Measurements from ENCODE around the gene GAR1.
A peak's percentile ranks its signal among the peaks of the same experiment; 100 is the strongest.
"Not testable (repeated sequence)": the region's sequence is repeated elsewhere in the genome, so short reads cannot be mapped to it uniquely, and the experiment has no call there.

The GAR1 gene

DNA sequence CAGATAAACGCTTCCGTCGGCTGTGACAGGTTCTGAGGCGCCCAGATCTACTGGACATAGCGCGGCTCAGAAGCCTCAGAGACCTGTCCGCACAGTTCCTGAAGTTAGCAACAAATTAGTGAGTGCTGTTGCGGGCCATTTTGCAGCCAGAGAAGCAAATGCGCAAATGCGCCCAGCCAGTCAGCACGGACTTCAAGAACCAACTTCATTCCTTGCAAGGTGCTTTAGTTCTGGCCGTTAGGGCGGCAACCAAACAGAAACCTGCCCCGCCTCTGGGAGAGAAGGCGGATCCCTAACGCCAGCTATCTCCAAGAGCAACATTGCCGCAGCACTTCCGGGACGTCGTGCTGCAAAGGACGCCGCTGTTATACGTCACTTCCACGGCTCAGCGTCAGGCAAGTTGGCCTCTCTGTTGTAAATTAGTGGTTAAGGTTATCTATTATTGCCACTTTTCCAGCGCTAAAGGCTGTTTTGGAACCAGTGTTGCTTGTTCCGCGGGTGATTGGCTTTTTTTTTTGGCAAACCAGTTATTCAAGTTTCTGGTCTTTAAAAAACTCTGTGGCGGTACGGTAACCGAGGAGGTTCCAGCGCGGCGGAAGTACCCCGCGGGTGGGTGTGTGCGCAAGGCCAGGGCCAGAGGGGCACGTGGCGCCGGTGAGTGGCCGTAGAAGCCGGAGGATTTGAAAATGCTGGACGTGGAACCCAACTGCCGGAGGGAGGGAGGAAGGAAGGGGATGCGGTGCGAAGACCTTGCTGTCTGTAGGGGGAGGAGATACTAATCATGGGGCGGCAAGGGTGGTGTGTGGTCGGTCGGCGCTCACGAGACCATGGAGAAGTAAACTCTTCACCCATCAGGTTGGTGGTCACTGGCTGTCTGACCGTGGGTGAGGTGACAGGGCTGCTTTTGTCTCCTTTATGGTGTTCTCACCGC lies at the start of gene GAR1:
GAR1 (plus strand) TSS at position 612 of the 931 bp plus-strand sequence. CDS start 403 bp downstream, outside the sequence.
- Mint-ChIP-seq H3K27me3 (no peaks in the 10 kb centered on the region), H3K4me3 (peak within 1 kb of the TSS; percentile 99), H3K4me1 (ENCODE audit: low read depth) (peaks cover 45% of the 10 kb centered on the region), H3K9me3 (ENCODE audit: low read depth) (no peaks in the 10 kb centered on the region), H3K27ac (peak within 1 kb of the TSS; percentile 99), H3K36me3 (peaks cover 18% of the 10 kb centered on the region)

- H3K9me3 Mint-ChIP-seq (ENCODE audit: low read depth); H3K27me3 Mint-ChIP-seq; H3K4me1 Mint-ChIP-seq (ENCODE audit: low read depth); H3K36me3 Mint-ChIP-seq; H3K27ac Mint-ChIP-seq; H3K4me3 Mint-ChIP-seq: not testable (repeated sequence)
These were observed 33.5 kb upstream of the GAR1 start for GRCh38 chr4:109782092-109782491.

GRCh38 chr4:109786846-109787245 lies 28.7 kb upstream of the GAR1 start:
- no peaks in the 10 kb centered on the region for H3K4me1 Mint-ChIP-seq (ENCODE audit: low read depth)
- no peaks in the 10 kb centered on the region for H3K27me3 Mint-ChIP-seq
- no peak overlapping the region for H3K4me3 Mint-ChIP-seq
- H3K9me3 Mint-ChIP-seq (ENCODE audit: low read depth), result peaks cover 11% of the 10 kb centered on the region
- H3K36me3 Mint-ChIP-seq, result no peaks in the 10 kb centered on the region
- no peak overlapping the region for H3K27ac Mint-ChIP-seq

GRCh38 chr4:109787807-109788206 lies 27.8 kb upstream of the GAR1 start:
- Mint-ChIP-seq H3K4me1 (ENCODE audit: low read depth) (no peaks in the 10 kb centered on the region), H3K9me3 (ENCODE audit: low read depth) (peaks cover 11% of the 10 kb centered on the region), H3K36me3 (no peaks in the 10 kb centered on the region), H3K4me3 (no peak overlapping the region), H3K27me3 (no peaks in the 10 kb centered on the region), H3K27ac (no peak overlapping the region)

DNA sequence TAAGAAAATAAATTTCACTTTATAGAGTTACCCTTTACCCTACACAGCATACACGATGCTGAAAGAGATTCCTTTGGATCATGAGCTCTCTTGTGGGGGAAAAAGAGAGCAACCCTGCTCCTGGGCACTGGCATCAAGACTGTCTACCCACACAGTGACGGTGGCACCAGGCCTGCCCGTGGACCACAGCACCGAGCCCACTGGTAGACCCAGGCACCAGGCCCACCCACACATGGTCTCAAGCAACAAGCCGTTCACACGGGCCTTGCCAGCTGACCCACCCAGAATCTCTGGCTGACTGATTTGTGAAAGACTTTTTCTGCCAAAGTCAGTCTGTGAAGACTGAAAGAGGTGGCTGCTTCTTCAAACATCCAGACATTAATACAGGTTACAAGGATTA lies 20.5 kb upstream of the GAR1 start:
- Mint-ChIP-seq H3K9me3 (ENCODE audit: low read depth) (peaks cover 15% of the 10 kb centered on the region), H3K4me3 (no peak overlapping the region), H3K27me3 (peaks cover 4% of the 10 kb centered on the region), H3K27ac (no peak overlapping the region), H3K4me1 (ENCODE audit: low read depth) (no peaks in the 10 kb centered on the region), H3K36me3 (peaks cover 9% of the 10 kb centered on the region)

- no peak overlapping the region for H3K4me3 Mint-ChIP-seq
- H3K27me3 Mint-ChIP-seq, result peaks cover 3% of the 10 kb centered on the region
- H3K9me3 Mint-ChIP-seq (ENCODE audit: low read depth), result peaks cover 10% of the 10 kb centered on the region
- H3K27ac Mint-ChIP-seq, result no peak overlapping the region
- H3K36me3 Mint-ChIP-seq, result peaks cover 5% of the 10 kb centered on the region
- no peaks in the 10 kb centered on the region for H3K4me1 Mint-ChIP-seq (ENCODE audit: low read depth)
These were observed 16.7 kb upstream of the GAR1 start for GRCh38 chr4:109798866-109799265.

DNA sequence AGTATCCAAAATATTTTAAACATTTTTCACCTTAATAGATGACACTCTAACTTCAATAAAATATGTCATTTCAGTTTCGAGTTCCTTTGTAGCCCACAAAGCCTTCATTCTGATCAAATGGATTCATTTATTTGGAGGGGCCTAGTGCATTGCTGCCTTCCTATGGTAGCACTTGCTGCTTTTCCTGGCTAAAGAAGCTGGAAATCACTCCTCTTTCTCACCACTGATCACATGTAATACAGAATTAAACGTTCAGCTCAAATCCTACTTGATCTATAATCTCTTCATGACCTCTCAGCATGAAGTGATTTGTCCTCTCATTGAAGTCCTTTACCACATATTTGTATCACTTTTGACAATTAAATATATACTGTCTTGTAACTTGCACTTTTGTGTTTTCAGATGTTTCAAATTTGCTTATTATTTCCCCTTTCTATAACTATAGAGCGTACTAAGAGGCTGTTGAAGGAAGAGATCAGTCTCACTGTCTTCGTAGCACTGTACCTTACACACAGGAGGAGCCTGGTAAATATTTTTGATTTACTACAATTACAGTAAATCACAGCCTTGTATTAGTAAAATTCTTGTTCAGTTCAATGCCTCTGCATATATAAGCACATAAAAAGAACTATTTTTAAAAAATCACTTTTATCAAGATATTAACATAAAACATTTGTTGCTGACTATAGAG lies 14.3 kb upstream of the GAR1 start:
- no peak overlapping the region for H3K4me3 Mint-ChIP-seq
- H3K9me3 Mint-ChIP-seq (ENCODE audit: low read depth), result no peaks in the 10 kb centered on the region
- H3K27me3 Mint-ChIP-seq, result no peaks in the 10 kb centered on the region
- H3K27ac Mint-ChIP-seq, result no peak overlapping the region
- no peaks in the 10 kb centered on the region for H3K36me3 Mint-ChIP-seq
- H3K4me1 Mint-ChIP-seq (ENCODE audit: low read depth), result no peaks in the 10 kb centered on the region

GRCh38 chr4:109801895-109802319 lies 13.7 kb upstream of the GAR1 start, which contains the start of gene CFI:
CFI (minus strand) TSS chr4:109801999; CDS start chr4:109801971, 28 bp downstream.
- H3K27me3 Mint-ChIP-seq, result no peaks in the 10 kb centered on the region
- no peak within 1 kb of the TSS for H3K27ac Mint-ChIP-seq
- no peaks in the 10 kb centered on the region for H3K4me1 Mint-ChIP-seq (ENCODE audit: low read depth)
- H3K36me3 Mint-ChIP-seq, result no peaks in the 10 kb centered on the region
- no peak within 1 kb of the TSS for H3K4me3 Mint-ChIP-seq
- H3K9me3 Mint-ChIP-seq (ENCODE audit: low read depth), result no peaks in the 10 kb centered on the region

DNA sequence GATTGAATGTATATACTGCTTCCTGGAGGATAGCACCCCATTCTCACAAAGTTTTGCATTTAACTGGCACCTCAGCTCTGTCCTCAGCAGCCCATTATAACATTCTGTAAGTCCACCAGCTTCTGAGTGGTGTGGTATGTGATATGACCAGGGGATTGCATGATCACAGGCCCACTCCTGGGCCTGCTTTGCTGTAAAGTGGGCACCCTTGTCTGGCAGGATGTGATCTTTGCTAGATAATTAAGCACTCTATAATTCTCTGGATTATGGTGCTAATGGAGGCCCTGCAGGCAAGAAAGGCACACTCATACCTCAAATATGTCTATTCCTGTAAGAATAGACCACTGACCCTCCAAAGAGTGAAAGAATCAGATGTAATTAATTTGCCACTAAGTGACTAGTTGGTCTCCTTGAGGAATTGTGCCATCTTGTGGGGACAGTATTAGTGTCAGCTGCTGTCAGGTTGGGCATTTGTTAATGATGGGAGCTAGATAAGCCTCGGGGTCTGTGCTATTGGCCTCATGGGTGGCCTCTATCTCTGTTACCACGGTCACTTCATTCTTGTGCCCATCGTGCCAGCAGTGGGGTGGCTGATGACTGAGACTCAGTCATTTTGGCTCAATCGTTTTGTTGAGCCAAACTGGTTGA lies 11.5 kb upstream of the GAR1 start:
- no peaks in the 10 kb centered on the region for H3K9me3 Mint-ChIP-seq (ENCODE audit: low read depth)
- H3K4me3 Mint-ChIP-seq, result no peak overlapping the region
- H3K4me1 Mint-ChIP-seq (ENCODE audit: low read depth), result no peaks in the 10 kb centered on the region
- no peak overlapping the region for H3K27ac Mint-ChIP-seq
- no peaks in the 10 kb centered on the region for H3K27me3 Mint-ChIP-seq
- H3K36me3 Mint-ChIP-seq, result no peaks in the 10 kb centered on the region

GRCh38 chr4:109809655-109810054 lies 5.9 kb upstream of the GAR1 start:
- Mint-ChIP-seq H3K27me3 (no peaks in the 10 kb centered on the region), H3K4me3 (no peak overlapping the region), H3K36me3 (no peaks in the 10 kb centered on the region), H3K4me1 (ENCODE audit: low read depth) (peaks cover 2% of the 10 kb centered on the region), H3K9me3 (ENCODE audit: low read depth) (no peaks in the 10 kb centered on the region), H3K27ac (no peak overlapping the region)

DNA sequence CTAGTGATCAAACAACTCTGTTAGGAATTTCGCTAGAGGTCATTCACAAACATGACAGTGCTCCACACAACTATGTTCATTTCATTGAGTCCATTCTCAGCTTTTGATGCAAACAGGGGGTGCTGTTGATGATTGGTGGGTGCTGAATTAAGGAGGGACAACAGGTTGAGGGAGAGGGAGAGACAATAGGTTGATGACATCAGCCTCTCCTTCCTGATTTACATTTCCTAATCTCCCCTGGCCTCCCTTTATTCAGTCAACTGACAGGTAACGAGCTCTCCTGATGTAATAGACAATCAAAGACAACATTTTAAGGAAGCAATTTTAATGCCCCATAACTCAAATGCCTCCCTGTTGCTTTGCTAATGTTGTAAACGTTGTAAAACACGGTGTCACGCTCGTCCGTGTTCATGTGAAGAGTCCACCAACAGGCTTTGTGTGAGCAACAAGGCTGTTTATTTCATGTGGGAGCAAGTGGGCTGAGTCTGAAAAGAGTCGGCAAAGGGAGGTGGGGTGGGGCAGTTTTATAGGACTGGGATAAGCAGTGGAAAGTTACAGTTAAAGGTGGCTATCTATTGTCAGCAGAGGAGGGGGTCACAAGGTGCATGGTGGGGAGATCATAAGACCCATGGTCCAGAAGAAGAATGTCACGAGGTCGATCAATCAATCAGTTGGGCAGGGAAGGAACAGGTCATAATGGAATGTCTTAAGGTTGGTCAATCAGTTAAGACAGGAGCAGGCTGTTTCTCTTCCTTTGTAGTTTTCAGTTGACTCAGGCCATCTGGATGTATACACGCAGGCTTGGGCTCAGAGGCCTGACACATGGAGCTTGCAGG lies 4.8 kb upstream of the GAR1 start:
- no peak overlapping the region for H3K27ac Mint-ChIP-seq
- no peaks in the 10 kb centered on the region for H3K27me3 Mint-ChIP-seq
- no peak overlapping the region for H3K4me3 Mint-ChIP-seq
- H3K9me3 Mint-ChIP-seq (ENCODE audit: low read depth), result no peaks in the 10 kb centered on the region
- no peaks in the 10 kb centered on the region for H3K36me3 Mint-ChIP-seq
- H3K4me1 Mint-ChIP-seq (ENCODE audit: low read depth), result peaks cover 10% of the 10 kb centered on the region

- Mint-ChIP-seq H3K27me3 (no peaks in the 10 kb centered on the region), H3K4me3 (no peak overlapping the region), H3K36me3 (peaks cover 2% of the 10 kb centered on the region), H3K27ac (no peak overlapping the region), H3K9me3 (ENCODE audit: low read depth) (no peaks in the 10 kb centered on the region), H3K4me1 (ENCODE audit: low read depth) (peaks cover 16% of the 10 kb centered on the region)
These were observed 3.9 kb upstream of the GAR1 start for GRCh38 chr4:109811707-109812106.

- Mint-ChIP-seq H3K4me1 (ENCODE audit: low read depth) (peaks cover 50% of the 10 kb centered on the region), H3K9me3 (ENCODE audit: low read depth) (no peaks in the 10 kb centered on the region), H3K27me3 (no peaks in the 10 kb centered on the region), H3K36me3 (peaks cover 18% of the 10 kb centered on the region), H3K4me3 (peak overlapping the region; percentile 99), H3K27ac (peak overlapping the region; percentile 99)
These were observed 500 bp downstream of the GAR1 start for GRCh38 chr4:109816082-109816442.

DNA sequence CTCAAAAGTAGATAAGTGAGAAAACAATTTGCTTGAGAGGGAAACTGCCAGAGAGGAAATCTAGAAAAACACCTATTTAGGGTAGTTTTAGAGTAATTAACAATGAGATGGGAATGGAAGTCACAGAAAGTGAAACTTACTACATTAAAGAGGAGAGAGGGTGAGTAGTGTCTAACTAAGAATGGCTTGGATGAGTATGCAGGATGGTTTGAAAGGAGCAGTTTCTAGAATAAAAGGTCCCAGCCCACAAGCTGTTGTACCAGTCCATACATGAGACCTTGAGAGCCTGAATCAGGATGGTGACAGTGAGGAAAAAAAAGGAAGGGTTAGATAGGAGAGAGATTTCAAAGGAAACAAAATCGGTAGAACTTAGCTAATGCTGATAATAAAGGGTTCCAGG lies 1.3 kb downstream of the GAR1 start:
- Mint-ChIP-seq H3K4me1 (ENCODE audit: low read depth) (peaks cover 56% of the 10 kb centered on the region), H3K36me3 (peaks cover 18% of the 10 kb centered on the region), H3K27me3 (no peaks in the 10 kb centered on the region), H3K9me3 (ENCODE audit: low read depth) (no peaks in the 10 kb centered on the region), H3K4me3 (peak overlapping the region; percentile 99), H3K27ac (peak overlapping the region; percentile 99)
